Esophagus muscularis mucosa (tissue), 3 donors: ENCODE results near the gene ISG20L2.

Experiments
- POLR2A ChIP-seq: fragments of 450-650 bp; IDR thresholded peaks from one replicate; pipeline ENCODE4 v1.6.1; 2017; ENCODE audit warnings: antibody characterized with exemption, moderate library complexity, mild to moderate bottlenecking, low read depth
- POLR2AphosphoS5 ChIP-seq, 2 donors: sonication (generic); formaldehyde crosslinking; IDR thresholded peaks; one replicate each; pipeline ENCODE4 v1.6.1; 2017; ENCODE audit warnings: antibody characterized with exemption in 2 of 2
- TF ChIP-seq, protein P1 (sequence below), 3 experiments: fragments of 200-600 bp in 2 of 3; fragments of 450-650 bp in 1 of 3; sonication (generic) in 2 of 3; IDR thresholded peaks; one replicate each; pipeline ENCODE4 v1.5.1; 2017 to 2019; ENCODE audit warnings: antibody characterized with exemption in 3 of 3, mild to moderate bottlenecking in 2 of 3, moderate library complexity in 1 of 3

DNA sequence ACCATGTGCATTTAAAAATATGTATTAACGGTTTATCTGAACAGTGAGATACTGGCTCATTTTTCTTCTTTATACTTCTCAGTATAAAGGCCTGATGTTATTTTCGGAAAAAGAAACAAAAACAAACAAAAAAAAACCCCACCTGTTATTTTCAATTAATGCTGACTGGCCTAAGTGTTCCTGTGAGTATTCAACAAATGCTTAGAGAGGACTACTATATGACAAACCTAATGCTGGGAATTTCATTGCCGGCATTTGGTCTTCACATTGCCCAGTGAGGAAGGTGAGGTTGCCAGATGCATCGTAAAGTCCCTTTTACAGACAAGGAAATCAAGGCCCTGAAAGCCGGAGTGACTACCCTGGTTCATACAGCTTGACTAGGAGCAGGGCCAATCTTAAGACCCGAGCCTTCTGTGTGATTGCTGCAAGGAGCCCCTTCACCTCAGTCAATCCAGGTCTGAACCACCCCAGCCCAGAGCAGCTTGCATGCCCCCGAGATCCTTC, 11.7 kb upstream of the ISG20L2 start:
- TF ChIP-seq POLR2A (no peak), POLR2AphosphoS5 (IDR thresholded peaks at IDR 0.05) (no peak)
- TF ChIP-seq, protein P1, sequence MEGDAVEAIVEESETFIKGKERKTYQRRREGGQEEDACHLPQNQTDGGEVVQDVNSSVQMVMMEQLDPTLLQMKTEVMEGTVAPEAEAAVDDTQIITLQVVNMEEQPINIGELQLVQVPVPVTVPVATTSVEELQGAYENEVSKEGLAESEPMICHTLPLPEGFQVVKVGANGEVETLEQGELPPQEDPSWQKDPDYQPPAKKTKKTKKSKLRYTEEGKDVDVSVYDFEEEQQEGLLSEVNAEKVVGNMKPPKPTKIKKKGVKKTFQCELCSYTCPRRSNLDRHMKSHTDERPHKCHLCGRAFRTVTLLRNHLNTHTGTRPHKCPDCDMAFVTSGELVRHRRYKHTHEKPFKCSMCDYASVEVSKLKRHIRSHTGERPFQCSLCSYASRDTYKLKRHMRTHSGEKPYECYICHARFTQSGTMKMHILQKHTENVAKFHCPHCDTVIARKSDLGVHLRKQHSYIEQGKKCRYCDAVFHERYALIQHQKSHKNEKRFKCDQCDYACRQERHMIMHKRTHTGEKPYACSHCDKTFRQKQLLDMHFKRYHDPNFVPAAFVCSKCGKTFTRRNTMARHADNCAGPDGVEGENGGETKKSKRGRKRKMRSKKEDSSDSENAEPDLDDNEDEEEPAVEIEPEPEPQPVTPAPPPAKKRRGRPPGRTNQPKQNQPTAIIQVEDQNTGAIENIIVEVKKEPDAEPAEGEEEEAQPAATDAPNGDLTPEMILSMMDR (IDR thresholded peaks at IDR 0.05), result no peak
